Measurements from ENCODE around the gene CAPN9.

Gene CAPN9

DNA sequence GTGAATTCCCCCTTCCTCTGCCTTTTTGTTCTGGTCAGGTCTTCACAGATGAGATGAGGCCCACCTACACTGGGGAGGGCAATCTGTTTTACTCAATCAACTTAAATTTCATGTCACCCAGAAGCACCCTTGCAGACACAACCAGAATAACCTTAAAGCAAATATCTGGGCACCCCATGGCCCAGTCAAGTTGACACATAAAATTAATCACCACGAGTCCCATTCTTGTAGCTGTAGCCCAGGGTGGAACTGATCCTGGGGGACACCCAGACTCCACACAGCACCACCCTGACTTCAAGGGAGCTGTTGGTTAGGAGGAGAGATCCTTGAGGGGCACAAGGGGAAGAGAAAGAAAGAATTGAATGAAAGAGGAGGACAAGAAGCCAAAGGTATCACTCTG lies 23.1 kb downstream of the CAPN9 start:
- H3K4me3 ChIP-seq (ENCODE audit: control insufficient read depth, low read depth, low read length) = no peak overlapping the region
- TF ChIP-seq CTCF (IDR thresholded peaks at IDR 0.05; ENCODE audit: control insufficient read depth, insufficient read depth, low read depth, low read length, missing control alignments) = no peak
- no peak for DNase-seq (ENCODE audit: low read depth)

GRCh38 chr1:230771773-230772354 lies 24.7 kb downstream of the CAPN9 start:
- no peak overlapping the region for H3K4me3 ChIP-seq (ENCODE audit: control insufficient read depth, low read depth, low read length)
- no peak for DNase-seq (ENCODE audit: low read depth)
- TF ChIP-seq CTCF (IDR thresholded peaks at IDR 0.05; ENCODE audit: control insufficient read depth, insufficient read depth, low read depth, low read length, missing control alignments) = no peak

- peak; percentile 82 for TF ChIP-seq CTCF (IDR thresholded peaks at IDR 0.05; ENCODE audit: control insufficient read depth, insufficient read depth, low read depth, low read length, missing control alignments)
- no peak overlapping the region for H3K4me3 ChIP-seq (ENCODE audit: control insufficient read depth, low read depth, low read length)
- DNase-seq (ENCODE audit: low read depth) = peak; percentile 46
Measured at GRCh38 chr1:230772457-230773395, 25.5 kb downstream of the CAPN9 start.

DNA sequence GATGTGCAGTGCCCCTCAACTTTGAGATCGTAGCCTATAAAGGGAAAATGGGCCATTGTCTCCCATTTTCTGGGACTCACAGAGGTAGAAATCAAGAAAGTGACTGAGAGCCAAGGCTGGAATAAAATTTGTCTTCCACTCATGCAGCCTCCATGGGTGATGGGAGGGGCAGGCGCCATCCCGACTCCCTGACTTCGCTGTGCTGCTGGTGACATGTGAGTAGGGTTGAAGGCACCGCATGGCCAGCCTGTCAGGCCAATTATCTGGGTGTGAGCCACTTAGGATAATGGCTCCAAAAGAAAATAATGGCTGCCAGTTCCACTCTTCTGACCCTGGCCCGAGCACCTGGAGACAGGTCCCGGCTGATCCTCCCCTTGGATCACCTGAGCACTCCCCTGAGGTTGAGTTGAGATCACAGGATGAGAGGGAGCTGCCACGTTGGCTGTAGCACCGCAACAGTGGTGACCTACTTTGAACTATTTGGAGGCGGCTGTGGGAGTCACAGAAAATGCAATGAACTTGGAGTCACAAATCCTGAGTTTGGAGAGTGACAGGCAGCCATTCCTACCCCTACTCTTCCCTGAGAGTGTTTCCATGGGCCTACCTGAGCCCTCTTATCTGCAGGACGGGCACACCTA lies 26.3 kb downstream of the CAPN9 start:
- no peak for TF ChIP-seq CTCF (IDR thresholded peaks at IDR 0.05; ENCODE audit: control insufficient read depth, insufficient read depth, low read depth, low read length, missing control alignments)
- no peak overlapping the region for H3K4me3 ChIP-seq (ENCODE audit: control insufficient read depth, low read depth, low read length)
- DNase-seq (ENCODE audit: low read depth) = no peak

DNA sequence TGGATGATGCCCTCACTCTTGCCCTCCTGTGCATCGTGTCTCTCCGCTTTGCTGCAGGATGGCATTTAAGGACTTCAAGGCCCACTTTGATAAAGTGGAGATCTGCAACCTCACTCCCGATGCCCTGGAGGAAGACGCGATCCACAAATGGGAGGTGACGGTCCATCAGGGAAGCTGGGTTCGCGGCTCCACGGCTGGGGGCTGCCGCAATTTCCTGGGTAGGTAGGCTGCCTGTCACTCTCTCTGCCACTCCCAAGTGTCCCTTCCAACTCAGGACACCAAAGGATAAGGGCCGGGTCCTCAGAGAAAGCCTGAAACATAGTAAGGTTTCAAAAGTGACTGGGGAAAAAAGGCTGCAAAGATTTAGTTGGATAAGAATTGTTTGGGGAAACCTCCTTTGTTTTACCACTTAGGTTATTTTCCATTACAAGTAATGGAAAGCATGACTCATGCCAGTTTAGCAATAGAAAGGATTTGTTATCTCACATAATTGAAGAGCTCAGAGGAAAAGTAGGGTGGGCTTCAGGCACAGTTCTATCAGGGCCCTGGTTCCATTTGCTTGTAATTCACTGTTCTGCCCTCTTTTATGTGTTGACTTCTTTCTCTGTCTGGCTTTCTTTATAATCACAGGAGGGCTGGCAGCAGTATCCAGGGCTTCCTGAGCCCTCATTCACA lies 31.9 kb downstream of the CAPN9 start:
- H3K4me3 ChIP-seq (ENCODE audit: control insufficient read depth, low read depth, low read length) = no peak overlapping the region
- DNase-seq (ENCODE audit: low read depth) = no peak
- TF ChIP-seq CTCF (IDR thresholded peaks at IDR 0.05; ENCODE audit: control insufficient read depth, insufficient read depth, low read depth, low read length, missing control alignments) = no peak

- H3K4me3 ChIP-seq (ENCODE audit: control insufficient read depth, low read depth, low read length) = no peak overlapping the region
- no peak for TF ChIP-seq CTCF (IDR thresholded peaks at IDR 0.05; ENCODE audit: control insufficient read depth, insufficient read depth, low read depth, low read length, missing control alignments)
- DNase-seq (ENCODE audit: low read depth) = no peak
Measured at GRCh38 chr1:230781131-230781530, 33.9 kb downstream of the CAPN9 start.
